Aorta (tissue), 5 donors: Measurements from ENCODE around the gene DCC. TPM values are rescaled to one million over a fixed set of nuclear protein-coding genes. Genes with fewer than 3 reads are reported as not detected.

Source experiments
- ATAC-seq: fragments of 200-7000 bp; cut with Tn5 transposase; one replicate; pipeline ENCODE4 v1.9.1; 2022; ENCODE audit warnings: moderate library complexity; ENCODE audit not compliant: low FRiP score
- DNase-seq, 2 donors: peaks; one replicate each; pipeline ENCODE4 v3.0.0-alpha.2; 2020
- H3K27ac ChIP-seq, 2 donors: one replicate each; pipeline ENCODE4 v1.5.1; 2013; ENCODE audit warnings: low read length in 2 of 2, mild to moderate bottlenecking in 2 of 2, moderate library complexity in 2 of 2, control low read depth in 1 of 2, inconsistent platforms in 1 of 2, low read depth in 1 of 2
- H3K27me3 ChIP-seq, 2 donors: one replicate each; pipeline ENCODE4 v1.6.1; 2013; ENCODE audit warnings: control low read depth in 1 of 2, low read length in 1 of 2, mild to moderate bottlenecking in 1 of 2, moderate library complexity in 1 of 2; ENCODE audit not compliant: insufficient read depth in 2 of 2, control insufficient read depth in 1 of 2
- H3K36me3 ChIP-seq, 2 donors: one replicate each; pipeline ENCODE4 v1.6.1; 2013; ENCODE audit warnings: control low read depth in 1 of 2, low read length in 1 of 2, mild to moderate bottlenecking in 1 of 2; ENCODE audit not compliant: insufficient read depth in 2 of 2, control insufficient read depth in 1 of 2
- H3K4me1 ChIP-seq, 2 donors: one replicate each; pipeline ENCODE4 v1.6.1; 2013; ENCODE audit warnings: low read length in 2 of 2, control low read depth in 1 of 2, mild to moderate bottlenecking in 1 of 2, moderate library complexity in 1 of 2; ENCODE audit not compliant: insufficient read depth in 2 of 2, control insufficient read depth in 1 of 2
- H3K4me3 ChIP-seq, 2 donors: one replicate each; pipeline ENCODE4 v1.5.1; 2013; ENCODE audit warnings: low read length in 2 of 2, control low read depth in 1 of 2, mild to moderate bottlenecking in 1 of 2
- H3K9me3 ChIP-seq: one replicate; pipeline ENCODE4 v1.6.1; 2013; ENCODE audit warnings: mild to moderate bottlenecking, low read length; ENCODE audit not compliant: control insufficient read depth
- WGBS, 2 donors: extraction: QIAGEN DNeasy Blood & Tissue Kit; methylation state at CpG; one replicate each; pipeline ENCODE4 v1.1.7; 2013; 5-methylcytosine and 5-hydroxymethylcytosine counted together
- intact Hi-C, 2 donors: fragments of 100-400 bp; cut with DNase I; formaldehyde crosslinking; loops; one replicate each; pipeline versions ENCODE4 v1.14.2 to v1.15.0; 2022
- polyA plus RNA-seq, 2 donors: library from polyadenylated mRNA; stranded (reverse); fragments of 200-250 nt; gene quantifications; one replicate each; pipeline ENCODE4 v1.2.3, GENCODE V29; 2013
- total RNA-seq, 2 donors: library from RNA; stranded (reverse); fragmentation: NEBNext Ultra II Directional; extraction: Animal tissue kit (Norgen Biotek cat#: 25700); gene quantifications; one replicate each; pipeline ENCODE4 v1.2.1, GENCODE V29; 2021
- donor health status: healthy with polysubstance abuse.
- donor health status: Bipolar disorder and iron deficiency.
- donor health status: DM: no; HTN: no; CAD: no.
- donor health status: DM: no; HTN: no; CAD: no.
- donor health status: DM: yes; HTN: yes; CAD: no.

Gene DCC
- total and polyA plus RNA-seq, 4 donors, result 0.78 TPM; not detected in 3

DNA sequence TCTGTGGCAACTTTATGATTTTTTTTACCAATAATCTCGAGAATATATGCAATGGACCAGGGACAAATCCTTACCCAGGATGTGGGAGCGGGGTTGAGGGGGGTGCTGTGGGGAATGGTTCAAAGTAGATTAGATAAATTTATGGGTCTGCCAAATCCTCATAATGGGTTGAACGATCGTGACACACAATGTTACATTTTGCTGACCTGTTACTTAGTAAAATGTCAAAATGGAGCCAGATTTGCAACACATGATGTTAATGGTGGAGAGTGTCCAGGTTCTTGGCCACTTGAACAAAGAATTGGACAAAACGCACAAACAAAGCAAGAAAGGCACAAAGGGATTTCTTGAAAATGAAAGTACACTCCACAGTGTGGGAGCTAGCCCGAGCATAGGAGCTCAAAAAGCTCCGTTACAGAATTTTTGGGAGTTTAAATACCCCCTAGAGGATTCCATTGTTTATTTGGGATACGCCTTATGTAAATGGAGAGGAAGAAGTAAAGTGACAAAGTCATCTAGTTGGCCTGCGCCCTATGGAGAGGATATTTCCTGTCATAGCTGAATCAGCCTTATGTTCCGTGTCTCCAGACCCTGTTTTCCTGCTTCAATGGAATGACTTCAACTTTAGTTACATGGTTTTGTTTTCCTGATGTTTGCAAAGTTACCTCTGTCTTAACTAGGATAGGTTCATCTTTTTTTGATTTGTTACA is 776.0 kb downstream of the DCC start:
- WGBS, 2 donors, result 56 to 59% methylated on average over 10 of the region's 10 CpGs
- Histone ChIP-seq H3K27me3 (no peaks in the 10 kb centered on the region), H3K4me3 (no peak overlapping the region), H3K4me1 (no peaks in the 10 kb centered on the region), H3K9me3 (no peaks in the 10 kb centered on the region), H3K36me3 (no peaks in the 10 kb centered on the region), H3K27ac (no peak overlapping the region)
- DNase-seq, result no peak
- intact Hi-C loops, result no loop called here
- ATAC-seq, result no peak

DNA sequence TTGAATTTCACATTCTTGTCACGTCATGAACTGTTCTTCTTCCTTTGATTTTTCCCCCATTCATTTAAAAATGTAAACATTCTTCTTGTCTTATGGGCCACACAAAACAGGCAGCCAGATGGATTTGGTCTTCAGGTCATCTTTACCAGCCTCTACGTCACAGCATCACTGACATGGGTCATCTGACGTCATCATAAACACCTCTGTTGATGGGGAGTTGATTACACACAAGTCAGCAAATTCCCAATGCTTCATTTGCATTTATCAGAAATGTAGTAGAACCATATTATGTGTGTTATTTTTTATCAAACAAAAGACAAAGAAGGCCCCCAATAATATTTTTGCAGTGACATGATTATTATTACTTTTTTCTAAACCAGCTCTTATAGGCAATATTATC is 777.9 kb downstream of the DCC start:
- intact Hi-C loops, result no loop called here
- Histone ChIP-seq H3K4me1 (no peaks in the 10 kb centered on the region), H3K27ac (no peak overlapping the region), H3K4me3 (no peak overlapping the region), H3K36me3 (no peaks in the 10 kb centered on the region), H3K27me3 (no peaks in the 10 kb centered on the region), H3K9me3 (no peaks in the 10 kb centered on the region)
- no peak for ATAC-seq
- DNase-seq, result no peak
- WGBS, 2 donors, result 56 to 59% methylated on average over 3 of the region's 3 CpGs

DNA sequence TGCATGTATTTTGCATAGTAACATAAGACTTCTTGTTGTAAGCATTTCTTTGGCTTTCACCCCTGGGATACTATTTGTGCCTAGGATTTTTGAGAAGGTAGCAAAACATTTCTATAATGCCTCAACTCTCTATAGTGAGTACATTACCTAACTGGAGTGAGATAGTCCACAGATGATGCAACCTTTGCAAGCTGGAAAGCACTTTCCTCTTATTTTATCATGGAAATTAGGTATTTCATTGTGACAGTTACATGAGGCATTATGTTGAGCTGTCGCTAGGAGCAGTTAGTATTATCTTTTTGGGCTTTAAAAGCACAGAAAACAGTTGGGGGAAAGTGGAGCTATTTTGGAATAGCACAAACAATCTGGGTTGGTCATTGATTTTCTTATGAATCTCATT is 786.2 kb downstream of the DCC start:
- DNase-seq (no peak), ATAC-seq (no peak)
- WGBS, 2 donors, result 50 to 57% methylated on average over 1 of the region's 1 CpG
- Histone ChIP-seq H3K4me3 (no peak overlapping the region), H3K4me1 (no peaks in the 10 kb centered on the region), H3K9me3 (no peaks in the 10 kb centered on the region), H3K36me3 (no peaks in the 10 kb centered on the region), H3K27ac (no peak overlapping the region), H3K27me3 (no peaks in the 10 kb centered on the region)
- intact Hi-C loops, result no loop called here

DNA sequence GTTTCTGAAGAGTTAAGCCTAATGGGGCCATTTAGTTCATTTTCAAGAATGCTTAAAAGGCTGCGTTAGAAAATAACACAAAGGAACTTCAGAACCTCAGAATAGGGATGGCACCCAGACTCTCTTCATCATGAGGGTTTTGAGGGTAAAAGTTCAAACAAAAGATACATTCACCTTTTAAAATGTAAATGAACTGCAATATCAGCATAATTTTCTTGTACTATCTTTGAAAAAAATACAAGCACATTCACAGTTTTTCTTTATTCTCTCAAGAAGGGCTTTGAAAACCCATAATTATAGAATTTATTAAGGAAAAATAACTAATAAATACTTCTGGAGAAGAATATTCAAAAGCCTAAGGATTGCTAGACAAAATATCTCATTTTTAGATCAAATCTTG is 791.0 kb downstream of the DCC start:
- H3K4me1 ChIP-seq, result no peaks in the 10 kb centered on the region
- ATAC-seq (no peak), DNase-seq (no peak)
- intact Hi-C loops, result no loop called here
- WGBS, 2 donors, result 89 to 92% methylated on average over 1 of the region's 1 CpG
- H3K27me3 ChIP-seq, result no peaks in the 10 kb centered on the region
- H3K36me3 ChIP-seq, result no peaks in the 10 kb centered on the region
- H3K27ac ChIP-seq, result no peak overlapping the region
- no peaks in the 10 kb centered on the region for H3K9me3 ChIP-seq
- H3K4me3 ChIP-seq, result no peak overlapping the region

DNA sequence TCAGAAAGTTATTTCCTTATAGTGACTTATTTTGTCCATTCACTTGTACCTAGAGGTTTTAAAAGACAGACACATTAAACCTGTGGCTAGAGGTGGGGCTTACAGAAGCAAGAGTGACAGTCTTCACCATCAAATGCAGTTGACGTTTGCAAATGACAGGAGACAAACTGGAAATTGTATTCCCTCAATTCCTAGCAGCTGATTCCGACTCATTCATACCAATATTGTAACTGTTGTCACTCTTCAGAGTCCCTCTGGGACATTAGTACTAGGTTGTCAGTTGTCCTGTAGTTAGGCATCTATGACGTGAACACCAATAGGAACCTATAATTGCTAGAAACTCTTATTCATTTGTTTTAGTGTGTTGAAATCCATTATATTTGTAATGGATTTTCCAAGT is 794.7 kb downstream of the DCC start:
- Histone ChIP-seq H3K36me3 (no peaks in the 10 kb centered on the region), H3K27ac (no peak overlapping the region), H3K4me1 (no peaks in the 10 kb centered on the region), H3K27me3 (no peaks in the 10 kb centered on the region), H3K9me3 (peaks cover 2% of the 10 kb centered on the region), H3K4me3 (no peak overlapping the region)
- whole genome bisulfite sequencing, 2 donors, result 65 to 72% methylated on average over 3 of the region's 3 CpGs
- ATAC-seq (no peak), DNase-seq (no peak)
- intact Hi-C loops, result no loop called here

DNA sequence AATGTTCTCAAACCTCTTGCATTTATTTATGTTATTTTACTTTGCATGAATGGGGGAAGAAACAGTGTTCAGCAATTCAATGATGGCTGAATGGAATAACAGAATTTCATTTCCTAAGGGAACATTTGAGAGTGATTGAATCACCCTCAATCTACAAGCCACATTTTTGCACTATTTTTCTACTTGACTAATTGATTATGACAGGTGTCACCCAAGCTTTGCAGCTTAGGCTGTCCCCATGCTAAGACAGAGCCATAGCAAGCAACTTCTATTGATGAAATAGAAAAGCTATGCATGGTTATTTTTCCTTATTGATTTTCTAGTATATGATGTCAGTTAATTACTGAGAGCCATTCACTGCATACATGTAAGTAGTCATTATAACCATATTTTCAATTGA is 795.7 kb downstream of the DCC start:
- no peaks in the 10 kb centered on the region for H3K27me3 ChIP-seq
- no peak overlapping the region for H3K4me3 ChIP-seq
- no peak for DNase-seq
- H3K27ac ChIP-seq, result no peak overlapping the region
- peaks cover 2% of the 10 kb centered on the region for H3K9me3 ChIP-seq
- no peaks in the 10 kb centered on the region for H3K4me1 ChIP-seq
- no peaks in the 10 kb centered on the region for H3K36me3 ChIP-seq
- ATAC-seq, result no peak
- intact Hi-C loops, result no loop called here

DNA sequence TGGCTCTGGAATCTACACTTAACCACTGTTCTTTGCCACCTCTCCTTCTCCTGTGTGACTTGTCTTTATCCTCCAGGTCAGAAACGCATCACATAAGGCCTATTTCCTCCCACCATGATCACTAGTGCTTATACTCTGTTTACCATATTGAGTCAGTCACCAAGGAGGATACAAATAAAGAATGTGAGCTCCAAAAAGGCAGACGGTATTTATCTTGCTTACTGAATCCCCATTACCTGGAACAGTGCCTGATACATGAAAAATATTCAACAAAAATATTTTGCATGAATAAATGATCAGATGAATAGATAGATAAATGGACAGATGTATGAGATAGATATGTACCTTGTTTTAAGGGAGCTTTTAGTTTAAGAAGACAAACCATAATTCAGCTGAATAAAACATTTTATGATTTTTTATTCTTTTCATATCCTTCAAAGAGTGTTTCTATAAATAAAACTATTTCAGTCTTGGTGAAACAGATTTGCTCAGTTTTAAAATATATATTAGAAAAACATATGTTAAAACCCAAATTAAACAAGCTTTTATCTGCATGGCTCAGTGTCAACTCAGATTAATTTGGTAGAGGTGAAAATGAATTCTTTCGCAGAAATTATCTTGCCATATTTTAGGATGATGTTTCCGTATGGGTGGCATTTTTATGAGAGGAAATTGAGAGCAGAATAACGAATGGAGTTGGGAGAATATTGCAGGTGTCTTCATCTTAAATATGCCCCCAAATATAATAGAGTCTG is 799.9 kb downstream of the DCC start:
- ATAC-seq (no peak), DNase-seq (no peak)
- Histone ChIP-seq H3K9me3 (peaks cover 2% of the 10 kb centered on the region), H3K27ac (no peak overlapping the region), H3K36me3 (no peaks in the 10 kb centered on the region), H3K27me3 (no peaks in the 10 kb centered on the region), H3K4me3 (no peak overlapping the region), H3K4me1 (no peaks in the 10 kb centered on the region)
- intact Hi-C loops, result no loop called here
- WGBS, 2 donors, result 35 to 48% methylated on average over 5 of the region's 5 CpGs

DNA sequence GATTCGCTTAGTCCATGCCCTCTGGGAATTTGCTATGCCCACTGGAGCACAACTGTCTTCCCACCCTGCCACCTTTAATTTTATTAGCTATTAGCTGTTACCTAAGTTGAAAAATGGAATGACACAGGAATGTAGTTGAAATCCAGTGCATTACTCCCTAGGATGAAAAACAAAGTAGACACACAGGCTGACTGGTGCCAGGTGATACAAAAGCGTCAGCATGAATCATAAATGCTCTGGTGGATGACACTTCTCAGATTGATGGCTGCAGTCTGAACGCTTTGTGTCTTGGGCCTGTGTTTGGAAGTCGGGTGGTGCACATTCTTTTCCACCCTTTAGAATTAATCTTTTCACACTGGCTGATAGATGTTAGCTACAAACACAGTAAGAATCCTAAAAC is 802.0 kb downstream of the DCC start:
- ATAC-seq, result no peak

DNA sequence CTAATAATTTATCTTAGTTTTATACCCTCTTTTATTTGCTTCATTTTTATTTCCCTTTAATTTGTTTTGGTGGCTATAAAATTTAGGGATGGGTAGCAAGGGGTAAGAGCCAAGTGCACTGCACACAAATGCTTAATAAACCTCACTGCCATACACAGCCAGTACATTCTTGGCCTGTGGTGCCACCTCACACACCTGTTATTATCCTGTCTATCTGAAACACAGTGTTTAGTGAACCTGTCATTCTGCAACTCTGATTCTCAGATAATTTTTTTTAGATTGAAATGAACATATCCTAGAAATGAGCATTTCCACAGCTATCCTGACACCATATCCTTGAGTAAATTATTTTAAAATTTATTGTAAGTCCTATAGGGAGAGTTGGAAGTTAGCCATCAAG is 807.5 kb downstream of the DCC start:
- Histone ChIP-seq H3K36me3 (no peaks in the 10 kb centered on the region), H3K27me3 (no peaks in the 10 kb centered on the region), H3K9me3 (no peaks in the 10 kb centered on the region), H3K4me3 (no peak overlapping the region), H3K27ac (no peak overlapping the region), H3K4me1 (no peaks in the 10 kb centered on the region)
- intact Hi-C loops, result no loop called here
- no peak for DNase-seq
- ATAC-seq, result no peak

More for the DNA sequence above, 802.0 kb downstream of the DCC start:
- intact Hi-C loops, result no loop called here
- H3K4me3 ChIP-seq, result no peak overlapping the region
- no peaks in the 10 kb centered on the region for H3K36me3 ChIP-seq
- no peaks in the 10 kb centered on the region for H3K27me3 ChIP-seq
- 39 to 56% methylated on average over 4 of the region's 4 CpGs for WGBS, 2 donors
- H3K27ac ChIP-seq, result no peak overlapping the region
- no peak for DNase-seq
- no peaks in the 10 kb centered on the region for H3K4me1 ChIP-seq
- H3K9me3 ChIP-seq, result peaks cover 2% of the 10 kb centered on the region
